ENCODE data around the gene COL1A1.

GRCh38 chr17:50237901-50238300, 36.5 kb upstream of the COL1A1 start:
- TF ChIP-seq CTCF (IDR thresholded peaks at IDR 0.05): no peak
- TF ChIP-seq POLR2A (IDR thresholded peaks at IDR 0.05): no peak
